ENCODE measurements around the gene ST8SIA6. TPM values are rescaled to one million over a fixed set of nuclear protein-coding genes. Genes with fewer than 3 reads are reported as not detected.
A peak's percentile ranks its signal among the peaks of the same experiment; 100 is the strongest.
"Not testable (repeated sequence)": the region's sequence is repeated elsewhere in the genome, so short reads cannot be mapped to it uniquely, and the experiment has no call there.

Gene ST8SIA6
- total RNA-seq, 1 donor from 2014 or later = 12.5 TPM

- Histone ChIP-seq H3K4me3 (no peak overlapping the region), H3K4me1 (peaks cover 17% of the 10 kb centered on the region), H3K9me3 (peaks cover 20% of the 10 kb centered on the region), H3K27me3 (ENCODE audit: low read depth) (peaks cover 7% of the 10 kb centered on the region), H3K27ac (no peak overlapping the region), H3K36me3 (no peaks in the 10 kb centered on the region)
- DNase-seq (no peak), ATAC-seq (no peak)
- intact Hi-C loops (cut with DNase I) = no loop called here
- TF ChIP-seq CTCF (IDR thresholded peaks at IDR 0.05) = no peak
Measured at GRCh38 chr10:17450024-17450423, 4.4 kb downstream of the ST8SIA6 start.

- no peak overlapping the region for H3K4me3 ChIP-seq
- H3K36me3 ChIP-seq = no peaks in the 10 kb centered on the region
- H3K9me3 ChIP-seq = peaks cover 20% of the 10 kb centered on the region
- no peak for DNase-seq
- intact Hi-C loops (cut with DNase I) = no loop called here
- H3K27me3 ChIP-seq (ENCODE audit: low read depth) = peaks cover 7% of the 10 kb centered on the region
- no peak for ATAC-seq
- peaks cover 5% of the 10 kb centered on the region for H3K4me1 ChIP-seq
- TF ChIP-seq CTCF (IDR thresholded peaks at IDR 0.05) = no peak
- peak overlapping the region; percentile 21 for H3K27ac ChIP-seq
Measured at GRCh38 chr10:17445400-17445998, 8.9 kb downstream of the ST8SIA6 start.

- no peak for DNase-seq
- Histone ChIP-seq H3K9me3 (peaks cover 13% of the 10 kb centered on the region), H3K4me1 (peaks cover 5% of the 10 kb centered on the region), H3K36me3 (no peaks in the 10 kb centered on the region), H3K27ac (peak overlapping the region; percentile 9), H3K27me3 (ENCODE audit: low read depth) (peaks cover 7% of the 10 kb centered on the region), H3K4me3 (no peak overlapping the region)
- intact Hi-C loops (cut with DNase I) = no loop called here
- ATAC-seq = no peak
- TF ChIP-seq CTCF (IDR thresholded peaks at IDR 0.05) = no peak
Measured at GRCh38 chr10:17444388-17444714, 10.0 kb downstream of the ST8SIA6 start.

GRCh38 chr10:17443707-17444387 is 10.5 kb downstream of the ST8SIA6 start:
- peak overlapping the region; percentile 9 for H3K27ac ChIP-seq
- no peak for TF ChIP-seq CTCF (IDR thresholded peaks at IDR 0.05)
- ATAC-seq (no peak), DNase-seq (no peak)
- H3K27me3 ChIP-seq (ENCODE audit: low read depth) = peaks cover 7% of the 10 kb centered on the region
- H3K4me1 ChIP-seq = peaks cover 5% of the 10 kb centered on the region
- H3K4me3 ChIP-seq = no peak overlapping the region
- peaks cover 8% of the 10 kb centered on the region for H3K9me3 ChIP-seq
- H3K36me3 ChIP-seq = no peaks in the 10 kb centered on the region
- intact Hi-C loops (cut with DNase I) = no loop called here

GRCh38 chr10:17438583-17438982 is 15.8 kb downstream of the ST8SIA6 start:
- ATAC-seq = no peak
- no peak for TF ChIP-seq CTCF (IDR thresholded peaks at IDR 0.05)
- no peak overlapping the region for H3K4me3 ChIP-seq
- H3K27ac ChIP-seq = no peak overlapping the region
- H3K9me3 ChIP-seq = no peaks in the 10 kb centered on the region
- no peak for DNase-seq
- H3K36me3 ChIP-seq = no peaks in the 10 kb centered on the region
- H3K27me3 ChIP-seq (ENCODE audit: low read depth) = peaks cover 7% of the 10 kb centered on the region
- intact Hi-C loops (cut with DNase I) = no loop called here
- peaks cover 3% of the 10 kb centered on the region for H3K4me1 ChIP-seq

- H3K4me1 ChIP-seq; H3K27me3 ChIP-seq (ENCODE audit: low read depth); H3K4me3 ChIP-seq; DNase-seq; intact Hi-C loops (cut with DNase I); H3K36me3 ChIP-seq; H3K9me3 ChIP-seq; ATAC-seq; H3K27ac ChIP-seq: not testable (repeated sequence)
Measured at GRCh38 chr10:17436578-17436977, 17.8 kb downstream of the ST8SIA6 start.

All from lower lobe of right lung (tissue), 2 donors.